Adrenal gland (tissue), 19 donors: Measurements from ENCODE around the gene CEP63. TPM values are rescaled to one million over a fixed set of nuclear protein-coding genes. Genes with fewer than 3 reads are reported as not detected.

Source experiments
- DNase-seq, 7 donors: peaks; one replicate each; pipeline ENCODE4 v3.0.0-alpha.2; 2019 to 2020
- H3K27ac ChIP-seq, 5 donors: fragments of 200-600 bp; sonication (generic) in 4 of 5; 1 replicate in 3 of 5; 2 replicates in 2 of 5; pipeline versions ENCODE4 v1.5.1 to v1.8.0; 2016 to 2020; ENCODE audit warnings: mild to moderate bottlenecking in 1 of 5
- H3K27me3 ChIP-seq: fragments of 200-600 bp; 2 replicates; pipeline ENCODE4 v1.8.0; 2021
- H3K36me3 ChIP-seq, 2 donors: fragments of 200-600 bp; replicated peaks in 1 of 2; 1 replicate in 1 of 2; 2 replicates in 1 of 2; pipeline versions ENCODE4 v1.5.1 to v1.8.0; 2018 to 2022
- H3K4me1 ChIP-seq, 2 donors: fragments of 200-600 bp; replicated peaks in 1 of 2; 1 replicate in 1 of 2; 2 replicates in 1 of 2; pipeline versions ENCODE4 v1.5.1 to v1.8.0; 2018 to 2021
- H3K4me3 ChIP-seq, 4 donors: fragments of 200-600 bp; sonication (generic) in 3 of 4; one replicate each; pipeline ENCODE4 v1.5.1; 2016 to 2018
- H3K9me3 ChIP-seq, 3 donors: fragments of 200-600 bp; sonication (generic) in 1 of 3; replicated peaks in 1 of 3; 1 replicate in 2 of 3; 2 replicates in 1 of 3; pipeline versions ENCODE4 v1.5.1 to v1.8.0; 2016 to 2021
- POLR2A ChIP-seq, 2 donors: fragments of 450-650 bp; IDR thresholded peaks; one replicate each; pipeline ENCODE4 v1.6.1; 2017; ENCODE audit warnings: antibody characterized with exemption in 2 of 2, mild to moderate bottlenecking in 2 of 2, moderate library complexity in 1 of 2
- WGBS, 4 donors: extraction: QIAGEN DNeasy Blood & Tissue Kit in 2 of 4; methylation state at CpG; one replicate each; pipeline versions ENCODE4 v1.1.5 to v1.1.7; 2013 to 2017; 5-methylcytosine and 5-hydroxymethylcytosine counted together
- intact Hi-C, 2 donors: fragments of 100-400 bp; cut with DNase I; formaldehyde crosslinking; loops; one replicate each; pipeline versions ENCODE4 v1.14.1 to v1.15.0; 2022 to 2023
- long read RNA-seq, 10 donors: library from polyadenylated mRNA in 3 of 10; unstranded in 2 of 10; stranded (forward) in 1 of 10; transcript quantifications; one replicate each; pipeline ENCODE4 v2.0.0 and lab custom pipeline, GENCODE V29; 2021 to 2026
- polyA plus RNA-seq, 3 donors: library from polyadenylated mRNA; stranded (reverse); fragments of 200-250 nt in 2 of 3; fragments of 350-450 nt in 1 of 3; fragmentation: Illumina TruSeq in 1 of 3; extraction: RNeasy Lipid Tissue Mini Kit (QIAGEN cat#74804) in 1 of 3; gene quantifications; one replicate each; pipeline ENCODE4 v1.2.3, GENCODE V29; 2013 to 2014
- total RNA-seq, 9 donors: library from RNA; depleted of rRNA in 4 of 9; stranded (reverse); fragments of >200 nt in 4 of 9; fragments of 120-200 nt in 1 of 9; fragmentation: NEBNext Ultra II Directional in 1 of 9; extraction: Animal tissue kit (Norgen Biotek cat#: 25700) in 1 of 9; gene quantifications; one replicate each; pipeline versions ENCODE4 v1.1.0 to v1.2.4, GENCODE V29; 2013 to 2023
- TF ChIP-seq, protein P1 (sequence below), 6 experiments: fragments of 450-650 bp in 4 of 6; fragments of 200-600 bp in 2 of 6; sonication (generic) in 1 of 6; IDR thresholded peaks; 1 replicate in 5 of 6; 2 replicates in 1 of 6; pipeline versions ENCODE4 v1.5.1 to v1.8.0; 2016 to 2021; ENCODE audit warnings: antibody characterized with exemption in 6 of 6, mild to moderate bottlenecking in 2 of 6, moderate library complexity in 1 of 6
- donor health status: healthy with polysubstance abuse.
- donor health status: Bipolar disorder and iron deficiency.
- donor health status: DM: yes; HTN: yes; CAD: no.
- donor health status: DM: no; HTN: no; CAD: no.
- donor health status: DM: no; HTN: no; CAD: no.
- donor health status: DM: yes; HTN: yes; CAD: no.

CEP63 gene
- total RNA-seq: 10 to 100 TPM in 8 of 9 donors, 1 to 10 TPM in 1; 8.8 to 43.7 (median 21.2) TPM
- polyA plus RNA-seq: 10 to 100 TPM; 11.2 to 40.2 (median 17.5) TPM
- long read RNA-seq, donor 1, partial matches to known transcripts: 0 of 1 reads
- long read RNA-seq, donor 1, other reads (novel, unspliced or antisense): 0 of 1 reads
- long read RNA-seq, donor 2: 0 reads
- long read RNA-seq, donor 3, partial matches to known transcripts: 0 of 1 reads
- long read RNA-seq, donor 3, other reads (novel, unspliced or antisense): 0 of 1 reads
- long read RNA-seq, donor 4, transcript CEP63-201 (12 exons, 2,056 nt): major isoform, 5 of 22 reads
- long read RNA-seq, donor 4, partial matches to known transcripts: 12 of 22 reads
- long read RNA-seq, donor 4, other reads (novel, unspliced or antisense): 4 of 22 reads
- long read RNA-seq, donor 5, transcript CEP63-201 (12 exons, 2,056 nt): major isoform, 5 of 34 reads
- long read RNA-seq, donor 5, partial matches to known transcripts: 1 of 34 reads
- long read RNA-seq, donor 5, other reads (novel, unspliced or antisense): 25 of 34 reads
- long read RNA-seq, donor 6, partial matches to known transcripts: 16 of 19 reads
- long read RNA-seq, donor 6, other reads (novel, unspliced or antisense): 3 of 19 reads
- long read RNA-seq, donor 7, partial matches to known transcripts: 0 of 1 reads
- long read RNA-seq, donor 7, other reads (novel, unspliced or antisense): 0 of 1 reads
- long read RNA-seq, donor 8, partial matches to known transcripts: 0 of 2 reads
- long read RNA-seq, donor 8, other reads (novel, unspliced or antisense): 0 of 2 reads
- long read RNA-seq, donor 9: 0 reads
- long read RNA-seq, donor 10: 0 reads

DNA sequence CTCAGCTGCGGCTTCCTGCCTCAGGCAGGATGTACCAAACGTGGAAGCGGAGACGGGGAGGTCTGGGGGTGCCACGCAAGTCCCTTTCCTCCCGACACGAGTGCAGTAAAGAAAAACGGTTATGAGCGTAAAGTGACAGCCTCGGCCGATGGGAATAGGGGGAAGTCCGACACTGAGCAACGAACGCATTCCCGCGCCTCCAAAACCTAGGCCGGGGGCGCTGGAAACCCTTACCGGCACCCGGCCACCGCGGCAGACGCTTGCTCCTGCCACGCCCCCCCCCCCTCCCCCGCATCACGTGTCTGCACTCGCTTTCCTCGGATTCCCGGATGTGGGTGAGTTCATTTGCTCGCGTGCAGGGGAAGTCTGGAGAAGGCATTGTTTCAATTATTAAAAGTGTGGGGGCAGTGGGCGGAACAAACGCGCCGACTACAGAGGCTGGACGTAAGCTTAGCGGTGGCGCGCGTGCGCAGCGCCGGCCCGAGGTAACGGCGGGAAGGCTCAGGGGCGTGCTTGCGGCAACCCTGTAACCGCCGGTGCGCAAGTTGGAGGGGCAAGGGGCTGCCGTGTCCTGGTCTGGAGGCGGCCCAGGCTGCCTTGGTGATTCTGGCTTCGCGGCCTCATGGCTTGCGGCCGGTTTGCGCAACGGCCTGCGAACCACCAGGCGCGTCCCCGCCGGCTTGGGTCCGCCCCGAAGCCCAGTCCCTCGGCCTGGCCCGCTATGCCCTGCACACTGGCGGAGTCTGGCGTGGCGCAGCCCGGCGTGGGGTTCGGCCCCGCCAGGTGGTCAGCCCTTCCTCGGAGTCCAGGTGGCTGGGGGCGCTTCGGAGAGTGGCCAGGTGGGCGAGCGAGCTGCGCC lies at the start of gene CEP63, which contains the start of gene ANAPC13:
Gene CEP63 (plus strand): TSS at position 340 of the 859 bp plus-strand sequence. CDS start 9,264 bp downstream, outside the sequence.
Gene ANAPC13 (minus strand): TSS at position 268 of the 859 bp plus-strand sequence. CDS start 3,081 bp downstream, outside the sequence.
- H3K36me3 ChIP-seq: peaks cover 0 to 13% of the 10 kb centered on the region in 2 donors
- WGBS, 4 donors: 0% methylated on average over 18 to 81 of the region's 81 CpGs
- intact Hi-C loops: no loop called here
- H3K4me3 ChIP-seq: peak within 1 kb of the TSS; percentile 62 to 88 (median 72)
- no peaks in the 10 kb centered on the region for H3K27me3 ChIP-seq
- peak within 1 kb of the TSS; percentile 85 to 96 (median 96) for H3K27ac ChIP-seq
- H3K4me1 ChIP-seq: peaks cover 30 to 38% of the 10 kb centered on the region in 2 donors
- TF ChIP-seq, protein P1, sequence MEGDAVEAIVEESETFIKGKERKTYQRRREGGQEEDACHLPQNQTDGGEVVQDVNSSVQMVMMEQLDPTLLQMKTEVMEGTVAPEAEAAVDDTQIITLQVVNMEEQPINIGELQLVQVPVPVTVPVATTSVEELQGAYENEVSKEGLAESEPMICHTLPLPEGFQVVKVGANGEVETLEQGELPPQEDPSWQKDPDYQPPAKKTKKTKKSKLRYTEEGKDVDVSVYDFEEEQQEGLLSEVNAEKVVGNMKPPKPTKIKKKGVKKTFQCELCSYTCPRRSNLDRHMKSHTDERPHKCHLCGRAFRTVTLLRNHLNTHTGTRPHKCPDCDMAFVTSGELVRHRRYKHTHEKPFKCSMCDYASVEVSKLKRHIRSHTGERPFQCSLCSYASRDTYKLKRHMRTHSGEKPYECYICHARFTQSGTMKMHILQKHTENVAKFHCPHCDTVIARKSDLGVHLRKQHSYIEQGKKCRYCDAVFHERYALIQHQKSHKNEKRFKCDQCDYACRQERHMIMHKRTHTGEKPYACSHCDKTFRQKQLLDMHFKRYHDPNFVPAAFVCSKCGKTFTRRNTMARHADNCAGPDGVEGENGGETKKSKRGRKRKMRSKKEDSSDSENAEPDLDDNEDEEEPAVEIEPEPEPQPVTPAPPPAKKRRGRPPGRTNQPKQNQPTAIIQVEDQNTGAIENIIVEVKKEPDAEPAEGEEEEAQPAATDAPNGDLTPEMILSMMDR (IDR thresholded peaks at IDR 0.05): peak in 2 of 6 experiments; percentile 5 to 17
- peak; percentile 63 to 85 for TF ChIP-seq POLR2A (IDR thresholded peaks at IDR 0.05)
- peak; percentile 93 to 98 (median 96) for DNase-seq
- no peaks in the 10 kb centered on the region for H3K9me3 ChIP-seq

DNA sequence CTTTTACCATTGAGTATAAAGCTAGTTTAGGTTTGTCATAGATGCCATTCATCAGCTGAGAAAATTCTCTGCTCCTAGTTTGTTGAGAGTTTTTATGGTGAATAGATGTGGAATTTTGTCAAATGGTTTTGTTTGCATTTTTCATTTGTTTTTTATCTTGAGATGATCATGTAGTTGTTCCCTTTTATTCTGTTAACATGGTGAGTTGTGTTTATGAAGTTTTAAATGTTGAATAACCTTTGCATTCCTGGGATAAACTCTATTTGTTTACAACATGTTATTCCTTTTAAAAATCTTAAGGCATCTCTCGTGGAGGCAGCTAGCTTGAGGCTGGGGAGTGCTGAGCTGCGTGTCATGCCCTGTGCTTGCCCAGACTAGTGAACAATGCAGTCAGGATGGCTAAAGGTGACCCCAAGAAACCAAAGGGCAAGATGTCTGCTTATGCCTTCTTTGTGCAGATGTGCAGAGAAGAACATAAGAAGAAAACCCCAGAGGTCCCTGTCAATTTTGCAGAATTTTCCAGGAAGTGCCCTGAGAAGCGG lies 48.6 kb upstream of the CEP63 start:
- intact Hi-C loops: no loop called here
- Histone ChIP-seq H3K27ac (no peak overlapping the region), H3K36me3 (no peaks in the 10 kb centered on the region), H3K9me3 (no peaks in the 10 kb centered on the region), H3K4me1 (no peaks in the 10 kb centered on the region), H3K4me3 (no peak overlapping the region), H3K27me3 (no peaks in the 10 kb centered on the region)
- no peak for TF ChIP-seq POLR2A (IDR thresholded peaks at IDR 0.05)
- TF ChIP-seq, protein P1 (IDR thresholded peaks at IDR 0.05): no peak
- WGBS, 4 donors: 60 to 74% (median 66%) methylated on average over 3 of the region's 3 CpGs
- no peak for DNase-seq

DNA sequence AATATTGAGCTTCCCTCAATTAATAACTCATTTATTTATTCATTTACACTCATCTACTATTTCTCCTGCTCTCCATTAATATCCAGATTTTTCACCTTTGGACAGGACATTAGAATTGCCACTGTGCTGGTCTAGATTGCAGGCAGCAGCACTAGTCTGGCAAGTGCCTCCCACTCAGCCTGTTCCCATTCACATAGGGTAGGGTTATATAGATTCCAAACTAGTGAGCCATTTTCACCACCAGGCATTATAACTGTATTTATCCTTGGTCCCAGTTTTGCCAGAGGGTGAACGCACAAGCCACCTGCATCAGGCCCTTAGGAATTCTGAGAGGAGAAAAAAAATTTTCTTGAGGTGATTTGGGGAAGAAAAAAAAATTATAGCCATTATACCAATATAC lies 44.5 kb upstream of the CEP63 start:
- intact Hi-C loops: no loop called here
- WGBS, 4 donors: 77 to 90% (median 80%) methylated on average over 1 of the region's 1 CpG
- DNase-seq: no peak
- Histone ChIP-seq H3K4me3 (no peak overlapping the region), H3K27ac (no peak overlapping the region), H3K4me1 (peaks cover 0 to 2% of the 10 kb centered on the region in 2 donors), H3K9me3 (no peaks in the 10 kb centered on the region), H3K27me3 (peaks cover 8% of the 10 kb centered on the region), H3K36me3 (no peaks in the 10 kb centered on the region)
- TF ChIP-seq, protein P1 (IDR thresholded peaks at IDR 0.05): no peak
- no peak for TF ChIP-seq POLR2A (IDR thresholded peaks at IDR 0.05)
